Stimulated activated CD4-positive, alpha-beta T cell treated with anti-CD3 and anti-CD28 coated beads, Interleukin-4, amount 100 ng/mL, for 24 hours (primary cell): ENCODE results near the gene SYT9.

Experiments used
- DNase-seq: peaks from one replicate; pipeline ENCODE4 v3.0.0-alpha.2; 2020

The SYT9 gene

GRCh38 chr11:7251836-7252682 lies at the start of gene SYT9:
TSS of gene SYT9 (plus strand) at chr11:7251904. CDS start at chr11:7252187, 283 bp downstream.
- DNase-seq, result no peak

- no peak for DNase-seq
Observed at GRCh38 chr11:7202412-7202811, 49.3 kb upstream of the SYT9 start.

- no peak for DNase-seq
Observed at GRCh38 chr11:7204778-7205177, 46.9 kb upstream of the SYT9 start.

- no peak for DNase-seq
Observed at GRCh38 chr11:7208391-7208790, 43.3 kb upstream of the SYT9 start.

GRCh38 chr11:7219491-7219890 lies 32.2 kb upstream of the SYT9 start:
- no peak for DNase-seq

DNA sequence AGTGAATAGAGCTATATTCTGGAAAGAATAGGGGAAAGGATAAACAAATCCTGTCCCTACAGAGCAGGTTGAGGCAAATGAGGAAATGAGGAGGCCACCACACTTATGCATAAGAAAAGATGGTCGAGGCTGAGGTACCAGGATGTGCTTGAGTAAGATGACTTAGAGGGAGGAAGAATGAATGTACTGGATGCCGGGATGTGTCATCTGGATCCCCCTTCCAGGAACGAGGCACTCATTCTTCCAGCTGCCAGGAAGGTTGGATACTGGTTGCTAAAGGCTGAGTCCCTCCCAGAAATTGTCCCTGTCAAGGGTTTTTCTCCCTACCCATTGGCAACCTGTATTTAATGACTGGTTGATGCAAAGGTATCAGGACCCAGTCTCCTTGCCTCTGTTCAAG lies 31.1 kb upstream of the SYT9 start:
- no peak for DNase-seq

DNA sequence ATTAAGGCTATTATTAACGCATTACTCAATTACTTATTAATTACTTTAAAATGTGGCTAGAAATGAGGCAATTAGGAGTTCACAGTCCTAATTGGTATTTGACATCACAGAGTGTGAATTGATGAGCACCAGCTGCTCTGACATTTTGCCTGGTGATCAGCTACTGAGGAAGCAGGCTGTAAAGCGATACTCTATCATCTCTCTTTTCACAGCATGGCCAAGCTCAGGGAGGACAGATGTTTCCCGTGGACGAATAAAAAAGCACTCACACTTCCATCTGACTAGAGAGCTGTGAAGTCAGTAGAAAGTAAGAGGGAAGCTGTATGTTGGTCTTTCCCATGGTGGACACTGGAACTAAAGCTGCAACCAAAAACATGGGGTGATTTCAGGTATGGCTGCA lies 29.1 kb upstream of the SYT9 start:
- no peak for DNase-seq

GRCh38 chr11:7239877-7240276 lies 11.8 kb upstream of the SYT9 start:
- no peak for DNase-seq

- no peak for DNase-seq
Observed at GRCh38 chr11:7245341-7245740, 6.4 kb upstream of the SYT9 start.

DNA sequence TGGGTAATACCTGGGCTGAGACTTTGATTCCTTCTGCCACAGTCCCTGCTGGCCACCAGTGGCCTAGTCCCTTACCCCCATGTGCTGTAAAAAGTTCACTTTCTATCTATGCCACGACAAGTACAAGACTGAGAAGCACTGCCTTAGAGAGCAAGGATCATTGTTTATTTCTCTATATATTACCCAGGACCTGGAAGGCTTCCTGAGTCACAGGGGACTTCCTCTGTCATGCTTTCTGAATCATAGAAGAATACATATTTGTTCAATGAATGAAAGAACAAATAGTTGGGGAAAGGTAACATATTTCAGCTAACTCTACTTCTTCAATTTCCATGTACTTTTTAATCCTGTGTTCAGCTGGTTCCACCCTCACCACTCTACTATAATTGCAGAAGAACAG lies 5.5 kb upstream of the SYT9 start:
- no peak for DNase-seq

DNA sequence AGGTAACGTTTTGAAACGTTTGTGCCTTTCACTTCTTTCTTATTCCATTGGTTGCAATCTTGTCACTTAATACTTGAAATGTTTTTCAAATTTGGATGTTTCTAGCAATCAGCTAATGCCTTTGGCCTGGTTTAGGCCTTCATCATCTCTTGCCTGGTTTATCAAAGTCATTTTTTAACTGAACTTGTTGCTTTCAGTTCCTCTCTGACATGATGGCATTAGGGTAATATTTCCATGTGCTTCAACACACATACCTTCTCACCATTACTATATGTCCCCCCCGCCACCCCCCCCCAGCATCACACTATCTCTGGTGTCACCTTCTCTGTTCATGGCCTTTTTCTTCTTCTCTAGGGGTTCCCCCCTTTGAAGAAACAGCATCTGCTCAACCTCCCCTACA lies 1.5 kb upstream of the SYT9 start:
- DNase-seq, result no peak

DNA sequence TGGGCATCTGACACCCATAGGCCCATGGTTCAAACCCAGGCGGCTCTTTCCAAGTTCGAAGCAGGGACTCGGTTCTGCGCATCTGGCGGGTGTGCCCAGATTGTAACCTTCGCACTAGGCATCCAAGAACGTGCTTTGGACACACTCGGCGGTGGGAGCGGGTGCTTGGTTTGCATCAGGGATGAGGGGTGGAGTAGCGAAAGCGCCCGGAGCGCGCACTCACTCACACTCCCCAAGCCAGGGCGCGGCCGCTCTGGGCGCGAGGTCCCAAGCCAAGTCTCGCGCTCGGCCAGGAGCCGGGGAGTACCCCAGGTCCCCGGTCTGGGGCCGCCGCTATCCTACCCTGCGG lies 243 bp upstream of the SYT9 start:
- no peak for DNase-seq

- DNase-seq, result no peak
Observed at GRCh38 chr11:7252683-7253213, 1.0 kb downstream of the SYT9 start.

GRCh38 chr11:7253800-7254199 lies 2.1 kb downstream of the SYT9 start:
- DNase-seq, result no peak

DNA sequence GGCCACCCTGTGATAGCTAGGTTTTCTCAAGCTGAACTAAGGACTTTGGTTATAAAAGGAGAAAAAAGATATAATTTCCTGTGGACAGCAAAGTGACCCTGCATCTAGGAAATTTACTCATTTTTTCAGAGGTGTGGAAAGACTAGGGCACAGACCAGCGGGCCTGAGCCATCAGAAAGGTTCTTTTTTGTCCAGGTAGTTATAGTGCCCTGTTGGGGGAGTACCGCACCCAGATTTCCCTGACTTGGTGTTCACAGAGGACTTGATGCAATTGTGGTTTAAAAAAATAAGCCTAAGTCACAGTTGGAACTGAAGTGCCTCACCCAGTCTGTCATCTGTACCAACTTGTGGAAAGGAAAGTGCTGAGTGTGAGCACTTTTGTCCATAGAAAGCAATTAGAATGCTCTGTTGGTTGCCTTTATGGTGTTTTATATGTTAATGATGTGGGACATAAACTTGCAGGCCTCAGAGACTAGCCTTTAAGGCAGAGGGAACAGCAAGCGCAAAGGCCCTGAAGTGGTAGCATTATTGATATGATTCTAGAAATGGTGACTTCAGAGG lies 3.1 kb downstream of the SYT9 start:
- no peak for DNase-seq

DNA sequence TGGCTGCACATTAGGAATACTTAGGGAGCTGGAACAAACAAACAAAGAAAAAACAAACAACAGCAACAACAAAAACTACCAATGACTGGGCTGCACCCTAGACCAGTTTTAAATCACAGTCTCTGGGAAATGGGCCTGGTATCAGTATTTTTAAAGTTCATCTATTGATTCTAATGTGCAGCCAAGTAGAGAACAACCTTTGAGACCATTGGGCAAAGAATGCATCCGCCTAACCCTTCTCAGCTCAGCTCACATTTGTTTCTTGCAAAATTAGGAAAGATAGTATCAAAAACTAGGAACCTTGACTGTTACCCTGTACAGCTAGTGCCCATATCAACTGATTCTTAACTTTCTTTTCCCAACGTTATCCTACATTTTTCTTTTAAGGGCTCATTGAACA lies 5.2 kb downstream of the SYT9 start:
- no peak for DNase-seq

DNA sequence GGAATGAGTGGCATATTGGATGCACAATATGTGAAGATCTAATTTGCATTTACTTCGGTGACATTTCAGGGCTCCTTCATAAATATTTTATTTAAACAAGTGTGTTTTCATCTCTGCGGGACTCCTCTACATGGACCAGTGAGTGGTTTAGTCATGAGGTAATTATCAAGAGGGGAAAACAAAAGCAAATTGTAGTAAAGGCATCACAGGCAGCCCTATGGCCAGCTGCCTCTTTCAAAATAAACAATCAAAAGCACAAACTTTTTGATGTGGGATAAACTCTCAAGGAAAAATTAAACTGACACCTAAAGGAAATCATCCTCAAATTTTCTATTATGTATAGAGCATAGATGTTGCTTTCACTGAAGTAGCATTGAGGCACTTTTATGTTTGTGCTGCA lies 6.0 kb downstream of the SYT9 start:
- DNase-seq, result no peak

DNA sequence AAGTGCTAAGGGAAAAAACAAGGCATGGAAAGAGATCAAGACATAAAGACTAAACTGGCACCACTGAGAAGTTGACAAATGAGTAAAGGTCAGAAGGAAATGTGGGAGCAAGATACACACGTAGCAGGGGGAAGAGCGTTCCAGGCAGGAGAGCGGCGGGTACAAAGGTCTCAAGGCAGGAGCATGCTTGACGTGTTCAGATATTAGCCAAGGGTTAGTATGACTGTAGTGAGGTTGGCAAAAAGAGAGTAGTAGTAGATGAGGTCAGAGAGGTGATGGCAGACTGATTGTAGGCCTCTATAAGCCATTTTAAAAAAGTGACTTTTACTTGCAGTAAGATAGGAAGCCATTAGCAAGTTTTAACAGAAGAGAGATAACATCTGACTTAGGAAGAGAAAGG lies 9.9 kb downstream of the SYT9 start:
- DNase-seq, result no peak

GRCh38 chr11:7262672-7263071 lies 11.0 kb downstream of the SYT9 start:
- no peak for DNase-seq

- no peak for DNase-seq
Observed at GRCh38 chr11:7263842-7264241, 12.1 kb downstream of the SYT9 start.

DNA sequence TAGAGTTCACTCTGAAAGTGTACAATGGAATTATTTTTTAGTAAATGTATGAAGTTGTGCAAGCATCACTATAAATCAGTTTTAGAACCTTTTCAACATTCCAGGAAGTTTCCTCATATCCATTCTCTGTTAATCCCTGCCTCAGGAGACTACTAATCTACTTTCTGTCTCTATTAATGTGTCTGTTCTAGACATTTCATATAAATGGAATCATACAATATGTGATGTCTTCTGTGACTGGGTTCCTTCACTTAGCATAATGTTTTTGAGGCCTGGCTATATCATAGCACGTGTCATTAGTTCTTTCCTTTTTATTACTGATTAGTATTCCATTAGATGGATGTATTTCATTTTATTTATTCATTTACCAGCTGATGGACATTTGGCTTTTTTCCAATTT lies 17.1 kb downstream of the SYT9 start:
- no peak for DNase-seq

GRCh38 chr11:7270233-7270865 lies 18.6 kb downstream of the SYT9 start:
- DNase-seq, result no peak

- DNase-seq, result no peak
Observed at GRCh38 chr11:7272373-7272772, 20.7 kb downstream of the SYT9 start.

DNA sequence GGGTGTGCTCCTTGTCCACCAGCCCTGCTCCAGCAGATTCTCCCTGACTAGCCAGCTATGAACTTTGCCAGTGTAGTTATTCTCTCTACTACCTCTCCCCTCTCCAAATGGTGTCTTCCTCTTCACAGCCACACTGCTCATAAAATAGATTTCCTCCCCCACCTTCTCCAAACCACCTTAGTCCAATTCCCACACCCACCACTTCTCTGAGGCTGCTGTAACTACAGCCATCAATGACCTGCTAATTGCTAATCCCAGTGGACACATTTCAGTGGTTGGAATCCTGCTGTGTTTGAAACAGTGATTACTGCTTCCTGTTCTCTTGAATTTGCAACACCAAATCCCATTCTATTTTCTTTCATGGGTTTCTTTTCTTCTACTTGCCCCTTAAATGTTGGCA lies 23.4 kb downstream of the SYT9 start:
- DNase-seq, result no peak
